Measurements from ENCODE around the gene RNPEP.
"Not testable (repeated sequence)": the region's sequence is repeated elsewhere in the genome, so short reads cannot be mapped to it uniquely, and the experiment has no call there.

Gene RNPEP

GRCh38 chr1:202012544-202013478 lies 30.4 kb downstream of the RNPEP start:
- no peak for DNase-seq

- DNase-seq, result no peak
Measured at GRCh38 chr1:202013603-202014002, 31.2 kb downstream of the RNPEP start.

GRCh38 chr1:202014060-202014459 lies 31.6 kb downstream of the RNPEP start:
- DNase-seq, result no peak

- no peak for DNase-seq
Measured at GRCh38 chr1:202014915-202015661, 32.6 kb downstream of the RNPEP start.

- no peak for DNase-seq
Measured at GRCh38 chr1:202015662-202015937, 33.2 kb downstream of the RNPEP start.

- DNase-seq, result no peak
Measured at GRCh38 chr1:202016022-202016810, 33.8 kb downstream of the RNPEP start.

- DNase-seq, result no peak
Measured at GRCh38 chr1:202016811-202017748, 34.6 kb downstream of the RNPEP start.

- no peak for DNase-seq
Measured at GRCh38 chr1:202017749-202018467, 35.5 kb downstream of the RNPEP start.

GRCh38 chr1:202018468-202019234 lies 36.2 kb downstream of the RNPEP start:
- no peak for DNase-seq

- DNase-seq, result not testable (repeated sequence)
Measured at GRCh38 chr1:202019235-202019558, 36.7 kb downstream of the RNPEP start.

GRCh38 chr1:202023001-202023433 lies 40.6 kb downstream of the RNPEP start:
- DNase-seq, result no peak

GRCh38 chr1:202029171-202029665 lies 46.8 kb downstream of the RNPEP start:
- no peak for DNase-seq

GRCh38 chr1:202029727-202030126 lies 47.3 kb downstream of the RNPEP start:
- no peak for DNase-seq

- DNase-seq, result no peak
Measured at GRCh38 chr1:202031796-202032195, 49.3 kb downstream of the RNPEP start.

GRCh38 chr1:202034149-202034682 lies 51.8 kb downstream of the RNPEP start:
- DNase-seq, result no peak

GRCh38 chr1:202034683-202035462 lies 52.4 kb downstream of the RNPEP start:
- no peak for DNase-seq

- DNase-seq, result no peak
Measured at GRCh38 chr1:202036595-202037387, 54.3 kb downstream of the RNPEP start.

- no peak for DNase-seq
Measured at GRCh38 chr1:202037706-202038296, 55.4 kb downstream of the RNPEP start.
